ENCODE measurements around the gene STARD5. TPM values are rescaled to one million over a fixed set of nuclear protein-coding genes. Genes with fewer than 3 reads are reported as not detected.

The STARD5 gene
- total RNA-seq, 4 donors from 2014 or later: 37.8 to 39.6 (median 38.7) TPM

GRCh38 chr15:81285461-81285860, 38.5 kb downstream of the STARD5 start:
- TF ChIP-seq CTCF (IDR thresholded peaks at IDR 0.05) (no peak), POLR2A (IDR thresholded peaks at IDR 0.05) (no peak)
- Histone ChIP-seq H3K4me3 (no peak overlapping the region), H3K4me1 (peaks cover 0 to 27% (median 1%) of the 10 kb centered on the region in 4 donors), H3K27ac (peak overlapping the region in 2 of 4 donors; percentile 59 to 72), H3K27me3 (no peaks in the 10 kb centered on the region), H3K9me3 (no peaks in the 10 kb centered on the region), H3K36me3 (no peaks in the 10 kb centered on the region)
- peak in 1 of 3 donors; percentile 42 for DNase-seq

- peak overlapping the region in 2 of 4 donors; percentile 4 to 72 for H3K27ac ChIP-seq
- TF ChIP-seq CTCF (IDR thresholded peaks at IDR 0.05) (no peak), POLR2A (IDR thresholded peaks at IDR 0.05) (no peak)
- no peak overlapping the region for H3K4me3 ChIP-seq
- no peaks in the 10 kb centered on the region for H3K36me3 ChIP-seq
- DNase-seq: peak in 2 of 3 donors; percentile 28 to 37
- H3K4me1 ChIP-seq: peaks cover 0 to 27% (median 1%) of the 10 kb centered on the region in 4 donors
- no peaks in the 10 kb centered on the region for H3K27me3 ChIP-seq
- no peaks in the 10 kb centered on the region for H3K9me3 ChIP-seq
Measured at GRCh38 chr15:81284256-81285031, 39.5 kb downstream of the STARD5 start.

GRCh38 chr15:81282911-81283310, 41.0 kb downstream of the STARD5 start:
- Histone ChIP-seq H3K27ac (no peak overlapping the region), H3K27me3 (no peaks in the 10 kb centered on the region), H3K36me3 (no peaks in the 10 kb centered on the region), H3K4me1 (peaks cover 0 to 27% (median 1%) of the 10 kb centered on the region in 4 donors), H3K4me3 (no peak overlapping the region), H3K9me3 (no peaks in the 10 kb centered on the region)
- peak in 2 of 3 donors; percentile 11 to 24 for DNase-seq
- TF ChIP-seq POLR2A (IDR thresholded peaks at IDR 0.05) (no peak), CTCF (IDR thresholded peaks at IDR 0.05) (no peak)

GRCh38 chr15:81282606-81282895, 41.4 kb downstream of the STARD5 start:
- Histone ChIP-seq H3K27me3 (no peaks in the 10 kb centered on the region), H3K27ac (no peak overlapping the region), H3K4me1 (peaks cover 0 to 27% (median under 1%) of the 10 kb centered on the region in 4 donors), H3K36me3 (no peaks in the 10 kb centered on the region), H3K9me3 (no peaks in the 10 kb centered on the region), H3K4me3 (no peak overlapping the region)
- TF ChIP-seq POLR2A (IDR thresholded peaks at IDR 0.05) (no peak), CTCF (IDR thresholded peaks at IDR 0.05) (no peak)
- DNase-seq: peak in 2 of 3 donors; percentile 10 to 29

GRCh38 chr15:81281766-81282605, 42.0 kb downstream of the STARD5 start:
- peaks cover 0 to 27% (median 0%) of the 10 kb centered on the region in 4 donors for H3K4me1 ChIP-seq
- DNase-seq: peak in 2 of 3 donors; percentile 11 to 26
- H3K27me3 ChIP-seq: no peaks in the 10 kb centered on the region
- no peaks in the 10 kb centered on the region for H3K9me3 ChIP-seq
- H3K27ac ChIP-seq: no peak overlapping the region
- H3K4me3 ChIP-seq: no peak overlapping the region
- H3K36me3 ChIP-seq: no peaks in the 10 kb centered on the region
- no peak for TF ChIP-seq CTCF (IDR thresholded peaks at IDR 0.05)
- TF ChIP-seq POLR2A (IDR thresholded peaks at IDR 0.05): no peak

All from Peyer's patch (tissue), 4 donors.